NOMO-1 (cell line): Measurements from ENCODE around the gene RNF123.

Experiments
- DNase-seq, 2 experiments: peaks; one replicate each; lab custom pipeline; 2025; ENCODE audit not compliant: unreplicated experiment in 2 of 2; lab: John Stamatoyannopoulos, UW

The RNF123 gene

DNA sequence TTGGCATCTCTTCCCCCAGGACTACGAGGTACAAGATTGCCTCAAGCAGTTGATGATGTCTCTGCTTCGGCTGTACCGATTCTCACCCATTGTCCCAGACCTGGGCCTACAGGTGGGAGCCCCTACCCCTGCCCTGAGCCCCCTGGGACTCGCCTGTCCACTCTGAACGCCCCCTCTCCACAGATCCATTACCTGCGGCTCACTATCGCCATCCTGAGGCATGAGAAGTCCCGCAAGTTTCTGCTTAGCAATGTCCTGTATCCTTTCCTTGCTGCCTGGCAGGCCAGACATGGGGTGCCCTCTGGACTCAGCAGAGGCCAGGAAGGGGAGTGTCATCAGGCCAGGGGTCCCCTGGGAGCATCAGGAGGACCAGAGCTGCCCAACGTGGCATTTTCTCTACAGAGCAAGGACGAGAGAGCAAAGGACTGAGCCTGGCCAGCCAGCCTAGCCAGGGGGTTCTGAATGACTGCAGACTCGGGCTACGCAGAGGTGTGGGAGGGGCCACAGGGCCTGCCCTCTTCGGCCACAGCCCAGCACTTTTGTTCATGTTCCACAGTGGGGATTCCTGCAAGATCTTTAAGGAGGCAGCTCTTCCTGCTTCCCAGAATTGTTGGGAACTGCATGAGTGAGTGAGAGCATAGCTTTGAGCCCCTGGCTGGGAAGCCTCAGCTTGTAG is 11.2 kb downstream of the RNF123 start:
- DNase-seq: no peak

DNA sequence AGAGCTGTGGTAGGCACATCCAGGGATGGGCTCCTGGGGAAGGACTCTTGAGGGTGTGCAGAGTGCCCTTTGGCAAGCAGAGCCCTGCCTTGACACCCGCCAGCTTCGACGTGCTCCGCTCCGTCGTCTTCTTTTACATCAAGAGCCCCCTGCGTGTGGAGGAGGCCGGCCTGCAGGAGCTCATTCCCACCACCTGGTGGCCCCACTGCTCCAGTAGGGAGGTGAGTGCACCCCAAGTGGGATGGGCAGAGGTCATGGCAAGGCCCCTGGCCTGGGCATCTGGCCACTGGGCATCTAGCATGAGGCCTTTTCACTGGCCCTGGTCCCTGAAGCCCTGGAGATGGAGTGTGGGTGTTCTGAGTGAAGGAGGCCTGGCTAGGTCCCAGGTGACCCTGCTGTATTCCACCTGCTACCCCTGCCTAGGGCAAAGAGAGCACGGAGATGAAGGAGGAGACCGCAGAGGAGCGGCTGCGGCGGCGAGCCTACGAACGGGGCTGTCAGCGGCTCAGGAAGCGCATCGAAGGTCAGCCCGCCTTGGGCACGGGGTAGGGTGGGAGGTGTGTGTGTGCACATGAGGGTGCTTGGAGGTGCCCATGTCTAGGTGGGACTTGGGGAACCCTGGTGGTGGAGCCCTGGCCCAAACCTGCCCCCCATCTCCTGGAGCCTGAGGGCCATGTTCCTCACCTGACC is 12.2 kb downstream of the RNF123 start:
- no peak for DNase-seq

DNA sequence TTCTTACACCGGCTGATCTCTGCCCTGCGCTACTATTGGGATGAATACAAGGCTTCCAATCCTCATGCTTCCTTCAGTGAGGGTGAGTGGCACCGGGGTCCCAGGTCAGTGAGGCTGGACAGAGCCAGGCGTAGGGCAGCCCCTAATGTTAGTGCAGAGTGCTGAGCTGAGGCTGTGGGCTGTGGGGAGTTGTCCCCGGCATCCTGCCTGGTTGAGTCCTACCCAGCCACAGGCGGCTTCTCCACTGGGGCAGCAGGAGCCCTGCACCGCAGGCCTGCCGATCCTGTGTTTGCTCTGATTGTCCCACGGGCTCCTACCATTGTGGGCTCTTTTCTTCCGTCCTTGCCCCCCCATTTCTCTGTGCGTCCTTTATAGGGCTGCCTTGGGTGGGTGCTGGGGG is 13.3 kb downstream of the RNF123 start:
- DNase-seq: no peak

GRCh38 chr3:49703443-49703927 is 14.1 kb downstream of the RNF123 start:
- DNase-seq: peak; percentile 25 to 57

DNA sequence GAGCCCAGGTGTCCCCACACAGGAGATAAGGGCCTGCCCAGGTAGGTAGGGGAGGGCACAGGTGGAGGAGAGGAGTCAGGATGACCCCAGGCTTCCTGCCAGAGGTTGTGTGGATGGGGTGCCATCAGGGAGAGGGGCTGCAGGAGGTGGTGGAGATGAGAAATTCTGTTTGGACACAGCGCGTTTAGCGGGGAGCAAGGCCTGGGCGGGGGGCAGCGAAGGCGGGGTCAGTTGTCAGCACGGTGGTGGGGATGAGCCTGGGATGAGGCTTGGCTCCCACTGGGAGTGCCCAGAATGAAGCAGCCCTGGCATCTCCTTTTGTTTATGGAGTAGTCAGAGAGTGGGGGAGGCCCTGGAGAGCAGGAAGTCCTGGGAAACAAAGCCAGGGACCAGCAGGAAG is 14.6 kb downstream of the RNF123 start:
- no peak for DNase-seq

DNA sequence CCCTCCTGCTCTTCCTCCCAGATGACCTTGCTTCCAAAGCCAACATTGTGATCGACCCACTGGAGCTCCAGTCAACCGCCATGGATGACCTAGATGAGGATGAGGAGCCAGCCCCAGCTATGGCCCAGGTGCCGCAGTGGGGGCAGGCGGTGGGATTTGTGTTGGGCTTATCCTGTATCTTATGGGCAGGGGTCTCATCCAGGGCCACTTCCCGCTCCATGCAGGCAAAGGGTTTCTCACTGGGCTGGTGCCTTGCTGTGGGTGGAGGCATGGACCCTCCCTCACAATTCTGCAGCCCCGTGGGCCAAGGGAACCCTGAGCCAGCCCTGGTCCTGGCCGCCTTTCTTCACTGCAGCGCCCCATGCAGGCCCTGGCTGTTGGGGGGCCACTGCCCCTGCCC is 15.3 kb downstream of the RNF123 start:
- no peak for DNase-seq

DNA sequence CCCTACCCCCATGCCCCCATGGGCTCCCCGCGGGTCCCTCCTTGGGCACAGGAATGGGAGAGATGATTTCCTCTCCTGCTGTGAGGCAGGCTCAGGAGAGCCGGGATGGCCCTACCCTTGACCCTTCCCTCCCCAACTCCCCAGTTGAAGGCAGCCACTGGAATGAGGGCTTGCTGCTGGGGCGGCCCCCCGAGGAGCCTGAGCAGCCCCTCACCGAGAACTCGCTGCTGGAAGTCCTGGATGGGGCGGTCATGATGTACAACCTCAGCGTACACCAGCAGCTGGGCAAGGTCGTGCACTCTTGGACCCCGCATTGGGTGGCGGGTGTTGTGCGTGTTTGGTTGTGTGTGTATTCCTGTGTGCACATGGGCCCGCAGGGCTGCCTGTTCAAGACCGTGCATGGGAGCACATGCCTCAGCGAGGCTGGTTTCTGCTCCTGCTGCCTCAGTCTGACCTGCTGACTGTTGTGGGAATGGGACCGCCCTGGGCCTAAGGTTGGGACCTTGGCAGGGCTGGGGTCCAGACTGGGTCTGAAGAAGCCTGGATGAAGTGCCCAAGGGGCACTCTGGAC is 16.1 kb downstream of the RNF123 start:
- DNase-seq: no peak

DNA sequence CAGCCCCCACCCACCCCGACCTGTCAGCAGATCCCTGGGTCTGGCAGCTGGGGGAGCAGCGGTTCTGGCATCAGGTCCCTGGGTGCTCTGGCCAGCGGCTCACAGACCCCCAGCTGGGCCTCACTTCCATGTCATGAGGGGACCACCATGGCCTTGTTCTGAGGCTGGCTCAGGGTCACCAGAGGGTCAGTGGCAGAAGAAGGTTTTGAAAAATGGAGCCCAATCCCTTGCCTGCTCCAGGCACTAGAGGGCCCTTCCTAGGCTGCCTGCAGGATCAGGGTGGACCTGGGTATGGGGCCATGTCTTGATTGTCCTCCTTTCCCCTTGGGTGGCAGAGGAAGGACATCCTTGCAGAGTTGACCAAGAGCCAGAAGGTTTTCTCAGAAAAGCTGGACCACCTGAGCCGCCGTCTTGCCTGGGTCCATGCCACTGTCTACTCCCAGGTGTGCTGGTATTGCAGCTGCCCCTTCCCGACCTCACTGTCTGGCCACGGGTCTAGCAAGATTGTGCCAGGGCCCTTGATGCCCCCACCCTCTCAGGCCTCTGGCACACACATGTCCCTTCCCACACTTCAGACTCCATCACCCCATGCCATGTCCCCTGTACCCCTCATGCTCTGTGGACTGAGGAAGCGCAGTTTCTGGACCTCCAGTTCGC is 17.2 kb downstream of the RNF123 start:
- DNase-seq: no peak

- no peak for DNase-seq
Measured at GRCh38 chr3:49707113-49707480, 17.7 kb downstream of the RNF123 start.

DNA sequence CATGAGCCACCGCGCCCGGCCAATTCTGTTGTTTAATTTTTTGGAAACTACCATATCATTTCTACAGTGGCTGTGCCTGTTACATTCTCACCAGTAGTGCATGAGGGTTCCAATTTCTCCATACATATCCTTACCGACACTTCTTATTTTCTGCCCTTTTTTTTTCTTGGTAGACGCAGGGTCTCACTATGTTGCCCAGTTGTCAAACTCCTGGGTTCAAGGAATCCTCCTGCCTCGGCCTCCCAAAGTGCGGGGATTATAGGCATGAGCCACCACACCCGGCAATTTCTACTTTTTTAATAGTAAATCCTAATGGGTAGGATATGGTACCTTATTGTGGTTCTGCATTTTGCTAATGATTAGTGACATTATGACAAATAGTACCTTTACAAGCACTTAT is 20.5 kb downstream of the RNF123 start:
- no peak for DNase-seq

- no peak for DNase-seq
Measured at GRCh38 chr3:49711489-49711888, 22.1 kb downstream of the RNF123 start.

- no peak for DNase-seq
Measured at GRCh38 chr3:49712166-49712565, 22.8 kb downstream of the RNF123 start.

GRCh38 chr3:49712631-49713317 is 23.4 kb downstream of the RNF123 start:
- no peak for DNase-seq

DNA sequence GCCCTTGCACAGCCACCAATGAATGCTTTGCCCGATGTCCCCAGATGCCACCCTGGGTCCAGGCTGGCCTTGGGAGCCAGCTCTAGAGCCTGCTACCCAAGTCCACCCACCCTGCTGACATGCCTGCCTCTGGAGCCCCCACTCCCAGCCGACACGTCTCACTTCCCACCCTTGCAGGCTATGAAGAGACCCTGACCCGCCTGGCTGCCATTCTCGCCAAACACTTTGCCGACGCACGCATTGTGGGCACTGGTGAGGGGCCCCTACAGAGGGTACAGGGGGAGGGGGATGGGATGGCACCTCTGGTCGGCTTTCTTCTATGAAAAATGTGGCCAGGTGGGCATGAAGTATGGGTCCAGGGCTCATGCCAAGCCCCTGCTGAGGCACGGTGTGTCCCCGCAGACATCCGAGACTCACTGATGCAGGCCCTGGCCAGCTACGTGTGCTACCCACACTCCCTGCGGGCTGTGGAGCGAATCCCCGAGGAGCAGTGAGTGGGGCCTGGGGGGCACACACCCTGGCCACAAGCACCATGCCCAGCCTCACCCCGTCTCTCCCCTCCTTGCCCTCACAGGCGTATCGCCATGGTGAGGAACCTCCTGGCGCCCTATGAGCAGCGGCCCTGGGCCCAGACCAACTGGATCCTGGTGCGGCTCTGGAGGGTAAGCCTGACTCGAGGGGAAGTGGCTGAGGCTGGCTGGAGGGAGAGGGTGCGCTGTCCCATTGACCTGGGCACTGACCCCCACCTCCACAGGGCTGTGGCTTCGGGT is 24.2 kb downstream of the RNF123 start:
- no peak for DNase-seq

DNA sequence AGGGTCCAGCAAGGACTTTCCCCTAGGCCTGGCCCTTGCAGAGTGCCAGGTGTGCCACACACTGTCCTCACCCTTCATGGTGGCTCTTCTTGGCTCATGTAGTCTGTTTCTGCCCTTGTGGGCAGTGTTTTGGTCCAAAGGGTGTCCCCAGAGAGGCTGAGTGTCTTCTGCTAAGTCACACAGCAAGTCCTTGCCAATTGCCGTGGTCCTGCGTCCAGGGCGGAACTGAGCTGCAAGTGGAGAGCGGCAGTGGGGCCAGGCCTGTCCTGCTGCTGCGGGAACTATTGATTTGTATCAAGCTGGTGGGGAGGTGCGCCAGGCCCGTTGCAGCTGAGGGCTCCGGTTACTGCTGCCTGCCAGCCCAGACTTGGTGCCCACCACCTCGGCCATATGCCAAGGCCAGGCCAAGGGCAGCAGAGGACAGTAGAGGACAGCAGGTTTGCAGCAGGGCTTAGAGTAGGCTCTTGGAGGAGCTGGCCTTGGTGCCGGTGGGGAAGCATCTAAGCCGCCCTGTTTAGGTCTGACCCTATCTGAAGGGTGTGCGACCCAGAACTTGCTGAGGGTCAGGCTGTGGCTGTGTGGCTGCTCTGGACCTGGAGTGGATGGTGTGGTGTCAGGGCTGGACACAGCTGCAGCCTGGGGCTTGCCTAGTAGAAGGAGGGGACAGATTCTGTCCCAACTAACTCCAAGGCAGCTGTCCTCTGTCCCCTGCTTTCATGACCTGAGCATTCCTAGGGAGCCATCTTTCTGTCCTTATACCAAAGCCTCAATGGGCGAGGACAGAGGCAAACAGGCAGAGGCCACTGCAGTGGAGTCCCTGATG is 25.6 kb downstream of the RNF123 start:
- no peak for DNase-seq

DNA sequence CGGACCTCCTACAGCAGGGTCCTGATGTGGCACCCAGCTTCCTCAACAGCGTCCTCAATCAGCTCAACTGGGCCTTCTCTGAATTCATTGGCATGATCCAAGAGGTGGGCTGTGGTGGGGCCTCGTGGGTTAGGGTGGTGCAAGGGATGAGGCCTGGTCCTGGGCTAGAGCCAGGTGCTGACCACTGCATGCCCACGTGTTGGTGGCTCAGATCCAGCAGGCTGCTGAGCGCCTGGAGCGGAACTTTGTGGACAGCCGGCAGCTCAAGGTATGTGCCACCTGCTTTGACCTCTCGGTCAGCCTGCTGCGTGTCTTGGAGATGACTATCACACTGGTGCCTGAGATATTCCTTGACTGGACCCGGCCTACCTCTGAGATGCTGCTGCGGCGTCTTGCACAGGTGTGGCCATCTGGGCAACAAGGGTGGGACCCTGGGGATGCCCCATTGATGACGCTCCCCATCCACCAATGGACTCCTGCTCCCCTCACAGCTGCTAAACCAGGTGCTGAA is 26.3 kb downstream of the RNF123 start:
- no peak for DNase-seq

GRCh38 chr3:49716169-49716568 is 26.8 kb downstream of the RNF123 start:
- no peak for DNase-seq

GRCh38 chr3:49716691-49717210 is 27.4 kb downstream of the RNF123 start:
- DNase-seq: no peak
